ENCODE data around the gene PSORS1C1.
A peak's percentile ranks its signal among the peaks of the same experiment; 100 is the strongest.

The PSORS1C1 gene

DNA sequence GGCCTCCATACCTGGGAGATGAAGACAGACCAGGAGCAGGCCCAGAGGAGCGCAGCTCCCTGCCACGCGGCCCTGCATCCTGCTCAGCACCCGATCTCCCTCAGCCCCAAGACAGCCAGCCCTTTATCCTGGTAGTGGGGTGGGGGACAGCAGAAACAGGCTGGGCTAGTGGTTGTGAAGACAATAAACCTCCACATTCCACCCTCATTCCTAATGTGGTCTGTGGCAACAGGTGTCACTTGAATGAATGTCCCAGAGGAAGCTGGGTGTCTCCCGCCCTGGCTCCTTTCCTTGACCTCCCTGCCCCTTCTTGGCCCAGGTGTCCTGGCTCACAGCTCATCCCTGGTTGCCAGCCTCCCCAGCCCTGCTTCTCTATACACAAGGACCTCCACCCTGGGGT, 2.1 kb upstream of the PSORS1C1 start, which contains the start of gene C6orf15:
Gene C6orf15, minus strand, starts transcription at position 98 of the 400 bp plus-strand sequence. Its CDS starts 20 bp downstream, at position 78.
- H3K4me3 ChIP-seq (ENCODE audit: low read length) = no peak within 1 kb of the TSS
- DNase-seq (ENCODE audit: low read depth) = no peak
- TF ChIP-seq, protein P1, sequence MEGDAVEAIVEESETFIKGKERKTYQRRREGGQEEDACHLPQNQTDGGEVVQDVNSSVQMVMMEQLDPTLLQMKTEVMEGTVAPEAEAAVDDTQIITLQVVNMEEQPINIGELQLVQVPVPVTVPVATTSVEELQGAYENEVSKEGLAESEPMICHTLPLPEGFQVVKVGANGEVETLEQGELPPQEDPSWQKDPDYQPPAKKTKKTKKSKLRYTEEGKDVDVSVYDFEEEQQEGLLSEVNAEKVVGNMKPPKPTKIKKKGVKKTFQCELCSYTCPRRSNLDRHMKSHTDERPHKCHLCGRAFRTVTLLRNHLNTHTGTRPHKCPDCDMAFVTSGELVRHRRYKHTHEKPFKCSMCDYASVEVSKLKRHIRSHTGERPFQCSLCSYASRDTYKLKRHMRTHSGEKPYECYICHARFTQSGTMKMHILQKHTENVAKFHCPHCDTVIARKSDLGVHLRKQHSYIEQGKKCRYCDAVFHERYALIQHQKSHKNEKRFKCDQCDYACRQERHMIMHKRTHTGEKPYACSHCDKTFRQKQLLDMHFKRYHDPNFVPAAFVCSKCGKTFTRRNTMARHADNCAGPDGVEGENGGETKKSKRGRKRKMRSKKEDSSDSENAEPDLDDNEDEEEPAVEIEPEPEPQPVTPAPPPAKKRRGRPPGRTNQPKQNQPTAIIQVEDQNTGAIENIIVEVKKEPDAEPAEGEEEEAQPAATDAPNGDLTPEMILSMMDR (conservative IDR thresholded peaks at IDR 0.05; ENCODE audit: low read depth, low read length) = no peak

DNA sequence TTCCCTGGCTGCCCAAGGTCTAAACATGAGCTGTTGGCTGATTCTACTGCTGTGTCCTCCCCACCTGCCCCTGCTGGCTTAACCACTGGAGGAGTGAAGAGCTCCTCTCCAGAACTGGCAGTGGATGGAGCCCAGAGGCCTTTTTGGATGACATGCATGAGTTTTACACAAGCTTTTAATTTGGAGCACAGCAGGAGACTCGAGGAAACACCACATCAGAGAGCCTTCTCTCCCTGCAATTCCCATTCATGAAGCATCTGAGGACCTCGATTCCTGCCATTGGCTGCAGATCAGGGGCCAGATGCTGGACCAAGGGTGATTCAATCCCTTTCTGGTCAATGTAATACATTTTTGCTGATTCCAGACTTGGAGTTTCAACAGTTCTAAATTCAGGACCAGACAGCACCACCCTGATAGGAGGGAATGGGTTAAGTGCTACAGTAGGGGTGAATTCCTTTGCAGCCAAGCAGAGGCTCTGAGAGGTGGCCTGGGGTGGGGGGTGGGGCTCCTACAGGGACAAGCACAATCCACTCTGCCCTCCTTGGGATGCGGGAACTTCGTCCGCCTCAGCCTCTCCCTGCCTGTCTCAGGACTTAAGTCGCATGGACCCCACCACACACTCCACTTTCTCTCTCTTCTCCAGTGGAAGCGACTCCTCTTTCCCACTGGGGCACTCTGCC, 599 bp upstream of the PSORS1C1 start:
- no peak overlapping the region for H3K4me3 ChIP-seq (ENCODE audit: low read length)
- TF ChIP-seq, protein P1 (conservative IDR thresholded peaks at IDR 0.05; ENCODE audit: low read depth, low read length) = no peak
- DNase-seq (ENCODE audit: low read depth) = no peak

DNA sequence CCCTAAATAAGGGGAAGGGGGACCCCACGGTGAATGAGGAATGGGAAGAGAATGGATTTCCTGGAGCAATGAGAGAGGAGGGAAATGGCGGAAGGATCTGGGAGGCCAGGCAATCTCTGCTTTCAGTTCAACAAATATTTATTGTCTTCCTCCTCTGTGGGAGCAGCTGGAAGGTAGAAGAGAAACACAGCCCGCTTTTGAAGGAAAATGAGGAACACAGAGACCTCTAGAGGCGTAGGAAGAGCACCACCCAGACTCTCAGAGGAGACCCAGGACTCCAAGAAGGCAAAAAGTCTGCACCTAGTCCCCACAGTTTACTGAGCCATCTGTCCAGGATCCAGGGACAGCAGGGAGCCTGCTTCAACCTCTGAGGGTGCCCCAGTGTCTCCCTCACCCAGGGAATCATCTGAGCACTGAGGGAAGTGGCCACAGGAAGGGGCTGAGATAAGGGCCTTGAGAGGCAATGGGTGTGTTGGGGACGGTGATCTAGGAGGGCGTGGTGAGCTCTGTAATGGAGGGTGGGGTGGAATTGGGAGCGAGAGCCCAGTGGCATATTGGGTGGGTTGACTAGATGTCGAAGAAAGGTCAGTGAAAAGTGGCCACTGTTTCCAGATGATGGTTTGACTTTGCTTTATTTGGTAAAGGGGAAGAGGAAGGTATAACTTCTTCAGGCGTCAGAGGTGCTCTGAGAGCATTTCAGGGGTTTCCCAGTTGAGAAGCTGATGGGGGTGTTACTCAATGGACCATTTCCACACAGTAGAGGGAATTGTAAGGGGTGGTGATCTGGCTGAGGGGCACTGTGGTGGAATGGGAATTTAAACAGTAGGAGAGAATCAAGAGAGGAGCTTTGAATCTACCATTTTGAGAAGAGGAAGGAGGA, 610 bp downstream of the PSORS1C1 start:
- TF ChIP-seq, protein P1 (conservative IDR thresholded peaks at IDR 0.05; ENCODE audit: low read depth, low read length) = peak; percentile 29
- no peak for DNase-seq (ENCODE audit: low read depth)
- H3K4me3 ChIP-seq (ENCODE audit: low read length) = no peak overlapping the region

DNA sequence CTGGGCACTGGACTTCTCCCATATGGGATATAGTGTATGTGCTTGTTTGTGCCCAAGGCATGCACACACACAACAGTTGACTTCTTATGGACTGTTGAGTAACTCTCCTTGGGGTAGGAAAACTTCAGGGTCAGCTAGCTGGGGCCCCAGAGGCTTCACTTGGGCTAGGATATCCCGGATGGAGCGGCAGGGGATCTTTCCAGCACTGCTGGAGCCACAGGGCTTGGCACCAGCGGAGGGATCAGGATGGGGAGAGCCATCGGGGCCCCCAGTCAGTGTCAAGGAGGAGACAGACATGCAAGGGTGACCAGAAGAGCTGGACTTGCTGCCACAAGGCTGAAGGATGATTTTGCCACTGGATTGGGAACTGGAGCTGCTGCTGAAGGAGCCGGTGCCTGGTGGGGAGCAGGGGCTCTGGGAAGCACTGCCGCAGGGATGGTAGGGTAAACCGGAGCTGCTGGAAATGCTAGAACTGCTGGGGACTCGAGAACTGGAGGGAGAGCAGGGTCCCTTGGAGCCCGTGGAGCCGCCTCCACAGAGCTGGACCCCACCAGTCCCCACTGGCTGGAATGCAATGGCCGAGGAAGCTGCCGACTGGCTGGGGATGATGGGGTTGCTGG, 1.5 kb downstream of the PSORS1C1 start:
- H3K4me3 ChIP-seq (ENCODE audit: low read length) = no peak overlapping the region
- no peak for DNase-seq (ENCODE audit: low read depth)
- TF ChIP-seq, protein P1 (conservative IDR thresholded peaks at IDR 0.05; ENCODE audit: low read depth, low read length) = no peak

DNA sequence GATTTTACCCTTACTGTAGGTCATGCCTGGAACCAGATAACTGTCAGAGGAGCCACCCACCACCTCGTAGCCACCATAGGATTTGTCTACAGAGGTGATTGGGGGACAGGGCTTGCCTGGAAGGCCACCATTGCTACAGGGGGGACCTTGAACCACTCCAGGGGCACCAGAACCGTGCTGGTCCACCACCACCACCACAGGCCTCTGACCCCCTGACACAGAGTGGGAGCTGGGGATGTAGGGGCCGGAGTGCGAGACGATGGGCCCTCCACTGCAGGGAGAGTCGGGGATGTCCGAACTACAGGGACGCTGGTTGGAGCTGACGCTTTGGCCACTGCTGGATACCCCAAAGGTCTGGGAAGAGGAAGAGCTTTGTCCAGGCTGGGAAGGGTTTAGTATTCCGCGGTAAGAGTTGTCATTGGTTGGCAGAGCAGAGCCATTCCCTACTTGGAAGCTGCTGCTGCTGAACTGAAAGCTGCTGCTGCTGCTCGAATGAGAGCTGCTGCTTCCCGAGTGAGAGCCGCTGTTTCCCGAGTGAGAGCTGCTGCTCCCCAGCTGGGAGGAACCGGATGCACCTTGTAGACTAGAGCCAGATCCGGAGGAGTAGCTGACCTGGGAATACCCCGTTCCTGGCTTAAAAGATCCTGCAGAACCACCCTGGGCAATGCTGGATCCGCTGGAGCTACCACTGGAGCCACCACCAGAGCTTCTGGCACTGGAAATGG, 2.2 kb downstream of the PSORS1C1 start:
- TF ChIP-seq, protein P1 (conservative IDR thresholded peaks at IDR 0.05; ENCODE audit: low read depth, low read length) = no peak
- DNase-seq (ENCODE audit: low read depth) = no peak
- H3K4me3 ChIP-seq (ENCODE audit: low read length) = no peak overlapping the region

DNA sequence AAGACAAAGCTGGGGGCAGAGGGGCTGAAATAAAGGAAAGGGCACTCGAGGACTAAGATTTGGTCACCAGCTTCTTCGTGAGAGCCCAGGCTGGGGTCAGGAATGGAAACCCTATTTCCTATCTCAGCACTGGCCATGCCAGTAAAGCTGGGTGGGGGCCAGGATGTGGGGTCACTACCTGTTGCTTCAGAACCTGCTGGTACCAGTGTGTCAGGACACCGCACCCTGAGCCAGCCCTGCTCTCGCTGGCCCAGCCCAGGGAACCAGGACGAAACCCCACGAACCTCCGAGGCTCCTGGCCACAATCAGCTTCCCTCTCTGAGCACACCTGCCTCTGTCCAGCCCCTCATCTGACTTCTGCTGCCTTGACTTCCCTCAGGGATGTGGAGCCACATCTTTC, 3.6 kb downstream of the PSORS1C1 start:
- TF ChIP-seq, protein P1 (conservative IDR thresholded peaks at IDR 0.05; ENCODE audit: low read depth, low read length) = no peak
- no peak for DNase-seq (ENCODE audit: low read depth)
- no peak overlapping the region for H3K4me3 ChIP-seq (ENCODE audit: low read length)
